AG09309 (cell line): ENCODE data around the gene WT1.

Experiments
- DNase-seq: peaks from one replicate; pipeline ENCODE4 v3.0.0-alpha.2; 2010; ENCODE audit warnings: low read depth
- H3K4me3 ChIP-seq: 2 replicates; pipeline ENCODE4 v1.5.1; 2011; ENCODE audit warnings: mild to moderate bottlenecking, low read depth, low read length, moderate library complexity; ENCODE audit not compliant: control insufficient read depth
- CTCF ChIP-seq: IDR thresholded peaks from 2 replicates; pipeline ENCODE4 v1.5.1; 2011; ENCODE audit warnings: mild to moderate bottlenecking, low read depth, low read length, inconsistent platforms; ENCODE audit not compliant: insufficient read depth, control insufficient read depth; ENCODE audit errors: missing control alignments

The WT1 gene

GRCh38 chr11:32418836-32419235 lies 16.5 kb downstream of the WT1 start:
- TF ChIP-seq CTCF, result no peak
- no peak for DNase-seq
- no peak overlapping the region for H3K4me3 ChIP-seq

DNA sequence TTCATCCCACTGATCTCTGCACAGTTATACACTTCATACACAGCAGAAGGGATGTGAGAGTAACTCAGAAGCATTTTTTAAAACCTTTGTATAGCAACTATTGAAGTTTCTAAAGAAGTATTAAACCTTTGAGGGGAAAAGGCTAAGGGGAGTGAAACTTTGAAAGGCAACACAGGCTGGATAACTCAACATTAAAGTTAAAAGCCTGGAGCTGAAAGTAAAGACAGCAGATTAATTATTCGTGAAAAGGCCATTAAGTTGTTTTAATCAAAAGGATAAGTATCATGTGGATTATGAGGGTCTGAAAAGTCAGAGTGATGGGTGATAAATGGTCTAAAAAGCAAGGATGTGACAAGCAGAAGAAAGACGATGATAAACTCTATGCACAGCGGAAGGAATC lies 17.5 kb downstream of the WT1 start:
- H3K4me3 ChIP-seq, result no peak overlapping the region
- no peak for DNase-seq
- TF ChIP-seq CTCF, result no peak

DNA sequence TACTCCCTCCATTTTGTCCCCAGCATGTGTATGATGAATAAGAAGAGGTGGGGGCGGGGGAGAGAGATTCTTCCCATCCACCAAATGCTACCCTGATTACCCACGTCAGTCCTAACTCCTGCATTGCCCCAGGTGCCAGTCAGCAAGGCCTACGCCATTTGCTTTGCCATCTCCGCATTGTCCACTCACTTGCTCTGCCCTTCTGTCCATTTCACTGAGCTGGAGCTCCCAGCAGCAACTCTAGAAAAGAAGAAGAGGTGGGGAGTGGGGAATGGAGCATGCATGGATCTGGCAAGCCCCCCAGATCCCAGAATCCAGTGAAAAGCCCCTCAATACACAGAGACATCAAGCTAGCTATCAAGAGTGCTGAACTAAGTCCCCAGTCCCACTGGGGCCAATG lies 19.0 kb downstream of the WT1 start:
- no peak overlapping the region for H3K4me3 ChIP-seq
- DNase-seq, result no peak
- TF ChIP-seq CTCF, result no peak

- no peak overlapping the region for H3K4me3 ChIP-seq
- TF ChIP-seq CTCF, result no peak
- DNase-seq, result no peak
Measured at GRCh38 chr11:32414925-32415324, 20.4 kb downstream of the WT1 start.

- no peak for DNase-seq
- H3K4me3 ChIP-seq, result no peak overlapping the region
- TF ChIP-seq CTCF, result no peak
Measured at GRCh38 chr11:32411942-32412615, 23.3 kb downstream of the WT1 start.

DNA sequence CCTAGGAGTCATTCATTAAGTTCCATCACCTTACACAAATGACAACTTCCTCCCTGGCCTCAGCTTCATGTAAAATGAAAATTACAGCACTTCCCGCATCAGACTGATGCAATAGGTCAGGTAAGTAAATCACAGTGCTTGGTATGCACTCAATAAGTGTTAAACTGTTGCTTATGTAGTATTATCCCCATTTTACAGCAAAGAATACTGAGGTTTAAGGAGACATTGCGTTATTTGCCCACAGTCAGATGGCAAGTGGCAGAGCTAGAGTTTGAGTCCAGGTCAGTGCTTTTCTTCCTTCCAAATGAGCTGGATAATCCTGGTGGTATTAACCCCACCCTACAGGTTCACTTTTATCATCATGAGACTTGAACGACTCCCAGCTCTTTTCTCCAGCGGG lies 29.7 kb downstream of the WT1 start:
- no peak for TF ChIP-seq CTCF
- no peak overlapping the region for H3K4me3 ChIP-seq
- no peak for DNase-seq

- no peak for DNase-seq
- H3K4me3 ChIP-seq, result no peak overlapping the region
- no peak for TF ChIP-seq CTCF
Measured at GRCh38 chr11:32402836-32403235, 32.5 kb downstream of the WT1 start.
